ENCODE data around the gene OR2AT4. TPM values are rescaled to one million over a fixed set of nuclear protein-coding genes. Genes with fewer than 3 reads are reported as not detected.

OR2AT4 gene
- total RNA-seq, 2 donors from 2014 or later: under 0.01 TPM; not detected in 1

- Histone ChIP-seq H3K27me3 (no peaks in the 10 kb centered on the region), H3K4me1 (no peaks in the 10 kb centered on the region), H3K4me3 (no peak overlapping the region), H3K9me3 (peaks cover 0 to 9% (median 0%) of the 10 kb centered on the region in 3 donors), H3K36me3 (replicated peaks in 1 of 2; ENCODE audit: insufficient read depth in 1 of 2, low read depth in 2 of 2) (no peaks in the 10 kb centered on the region), H3K27ac (no peak overlapping the region)
- 86 to 87% methylated on average over 7 of the region's 7 CpGs for WGBS, 2 donors
- intact Hi-C loops (cut with DNase I): no loop called here
- no peak for ATAC-seq
- TF ChIP-seq, protein P1, sequence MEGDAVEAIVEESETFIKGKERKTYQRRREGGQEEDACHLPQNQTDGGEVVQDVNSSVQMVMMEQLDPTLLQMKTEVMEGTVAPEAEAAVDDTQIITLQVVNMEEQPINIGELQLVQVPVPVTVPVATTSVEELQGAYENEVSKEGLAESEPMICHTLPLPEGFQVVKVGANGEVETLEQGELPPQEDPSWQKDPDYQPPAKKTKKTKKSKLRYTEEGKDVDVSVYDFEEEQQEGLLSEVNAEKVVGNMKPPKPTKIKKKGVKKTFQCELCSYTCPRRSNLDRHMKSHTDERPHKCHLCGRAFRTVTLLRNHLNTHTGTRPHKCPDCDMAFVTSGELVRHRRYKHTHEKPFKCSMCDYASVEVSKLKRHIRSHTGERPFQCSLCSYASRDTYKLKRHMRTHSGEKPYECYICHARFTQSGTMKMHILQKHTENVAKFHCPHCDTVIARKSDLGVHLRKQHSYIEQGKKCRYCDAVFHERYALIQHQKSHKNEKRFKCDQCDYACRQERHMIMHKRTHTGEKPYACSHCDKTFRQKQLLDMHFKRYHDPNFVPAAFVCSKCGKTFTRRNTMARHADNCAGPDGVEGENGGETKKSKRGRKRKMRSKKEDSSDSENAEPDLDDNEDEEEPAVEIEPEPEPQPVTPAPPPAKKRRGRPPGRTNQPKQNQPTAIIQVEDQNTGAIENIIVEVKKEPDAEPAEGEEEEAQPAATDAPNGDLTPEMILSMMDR (IDR thresholded peaks at IDR 0.05): no peak
- TF ChIP-seq POLR2A (IDR thresholded peaks at IDR 0.05): no peak
- no peak for DNase-seq
These were observed 9.1 kb downstream of the OR2AT4 start for GRCh38 chr11:75087319-75088305.

GRCh38 chr11:75084883-75085282 is 11.8 kb downstream of the OR2AT4 start:
- no peaks in the 10 kb centered on the region for H3K9me3 ChIP-seq
- H3K36me3 ChIP-seq (replicated peaks in 1 of 2; ENCODE audit: insufficient read depth in 1 of 2, low read depth in 2 of 2): no peaks in the 10 kb centered on the region
- intact Hi-C loops (cut with DNase I): no loop called here
- no peaks in the 10 kb centered on the region for H3K4me1 ChIP-seq
- no peak overlapping the region for H3K27ac ChIP-seq
- TF ChIP-seq POLR2A (IDR thresholded peaks at IDR 0.05): no peak
- TF ChIP-seq, protein P1 (IDR thresholded peaks at IDR 0.05): no peak
- no peak for ATAC-seq
- no peak for DNase-seq
- H3K4me3 ChIP-seq: no peak overlapping the region
- 79 to 81% methylated on average over 1 of the region's 1 CpG for WGBS, 2 donors
- H3K27me3 ChIP-seq: no peaks in the 10 kb centered on the region

- H3K4me3 ChIP-seq: no peak overlapping the region
- WGBS, 2 donors: 68 to 82% methylated on average over 1 of the region's 1 CpG
- no peaks in the 10 kb centered on the region for H3K36me3 ChIP-seq (replicated peaks in 1 of 2; ENCODE audit: insufficient read depth in 1 of 2, low read depth in 2 of 2)
- DNase-seq: no peak
- H3K4me1 ChIP-seq: no peaks in the 10 kb centered on the region
- H3K27me3 ChIP-seq: no peaks in the 10 kb centered on the region
- intact Hi-C loops (cut with DNase I): no loop called here
- no peaks in the 10 kb centered on the region for H3K9me3 ChIP-seq
- no peak for TF ChIP-seq POLR2A (IDR thresholded peaks at IDR 0.05)
- TF ChIP-seq, protein P1 (IDR thresholded peaks at IDR 0.05): no peak
- ATAC-seq: no peak
- no peak overlapping the region for H3K27ac ChIP-seq
These were observed 13.5 kb downstream of the OR2AT4 start for GRCh38 chr11:75083217-75083605.

DNA sequence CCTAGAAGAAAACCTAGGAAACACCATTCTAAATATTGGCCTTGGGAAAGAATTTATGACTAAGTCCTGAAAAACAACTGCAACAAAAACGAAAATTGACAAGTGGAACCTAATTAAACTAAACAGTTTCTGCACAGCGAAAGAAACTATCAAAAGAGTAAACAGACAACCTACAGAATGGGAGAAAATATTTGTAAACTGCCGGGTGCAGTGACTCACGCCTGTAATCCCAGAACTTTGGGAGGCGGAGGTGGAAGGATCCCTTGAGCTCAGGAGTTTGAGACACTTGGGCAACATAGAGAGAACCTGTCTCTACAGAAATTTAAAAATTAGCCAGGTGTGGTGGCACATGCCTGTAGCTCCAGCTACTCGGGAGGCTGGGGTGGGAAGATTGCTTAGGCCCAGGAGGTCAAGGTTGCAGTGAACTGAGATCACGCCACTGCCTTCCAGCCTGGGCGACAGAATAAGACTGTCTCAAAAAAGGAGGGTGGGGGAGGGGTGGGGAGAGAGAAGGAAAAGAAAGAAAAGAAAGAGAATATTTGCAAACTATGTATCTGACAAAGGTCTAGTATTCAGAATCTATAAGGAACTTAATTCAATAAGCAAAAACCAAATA is 14.0 kb downstream of the OR2AT4 start:
- Histone ChIP-seq H3K4me1 (no peaks in the 10 kb centered on the region), H3K27me3 (no peaks in the 10 kb centered on the region), H3K36me3 (replicated peaks in 1 of 2; ENCODE audit: insufficient read depth in 1 of 2, low read depth in 2 of 2) (no peaks in the 10 kb centered on the region), H3K9me3 (no peaks in the 10 kb centered on the region), H3K27ac (no peak overlapping the region), H3K4me3 (no peak overlapping the region)
- no peak for DNase-seq
- no peak for ATAC-seq
- whole genome bisulfite sequencing, 2 donors: 74 to 77% methylated on average over 8 of the region's 8 CpGs
- TF ChIP-seq, protein P1 (IDR thresholded peaks at IDR 0.05): no peak
- TF ChIP-seq POLR2A (IDR thresholded peaks at IDR 0.05): no peak
- intact Hi-C loops (cut with DNase I): no loop called here

All from body of pancreas (tissue), 4 donors.